ENCODE results near the gene FGB. TPM values are rescaled to one million over a fixed set of nuclear protein-coding genes. Genes with fewer than 3 reads are reported as not detected.

FGB gene
- total and polyA plus RNA-seq, 2 of the 13 experiments (the other 11 are each of a cell fraction or from before 2014, with no cell fraction given): 226 to 784 TPM

- TF ChIP-seq ZNF335 (CRISPR knock-in tag; IDR thresholded peaks at IDR 0.05): no peak
- TF ChIP-seq, protein P1, sequence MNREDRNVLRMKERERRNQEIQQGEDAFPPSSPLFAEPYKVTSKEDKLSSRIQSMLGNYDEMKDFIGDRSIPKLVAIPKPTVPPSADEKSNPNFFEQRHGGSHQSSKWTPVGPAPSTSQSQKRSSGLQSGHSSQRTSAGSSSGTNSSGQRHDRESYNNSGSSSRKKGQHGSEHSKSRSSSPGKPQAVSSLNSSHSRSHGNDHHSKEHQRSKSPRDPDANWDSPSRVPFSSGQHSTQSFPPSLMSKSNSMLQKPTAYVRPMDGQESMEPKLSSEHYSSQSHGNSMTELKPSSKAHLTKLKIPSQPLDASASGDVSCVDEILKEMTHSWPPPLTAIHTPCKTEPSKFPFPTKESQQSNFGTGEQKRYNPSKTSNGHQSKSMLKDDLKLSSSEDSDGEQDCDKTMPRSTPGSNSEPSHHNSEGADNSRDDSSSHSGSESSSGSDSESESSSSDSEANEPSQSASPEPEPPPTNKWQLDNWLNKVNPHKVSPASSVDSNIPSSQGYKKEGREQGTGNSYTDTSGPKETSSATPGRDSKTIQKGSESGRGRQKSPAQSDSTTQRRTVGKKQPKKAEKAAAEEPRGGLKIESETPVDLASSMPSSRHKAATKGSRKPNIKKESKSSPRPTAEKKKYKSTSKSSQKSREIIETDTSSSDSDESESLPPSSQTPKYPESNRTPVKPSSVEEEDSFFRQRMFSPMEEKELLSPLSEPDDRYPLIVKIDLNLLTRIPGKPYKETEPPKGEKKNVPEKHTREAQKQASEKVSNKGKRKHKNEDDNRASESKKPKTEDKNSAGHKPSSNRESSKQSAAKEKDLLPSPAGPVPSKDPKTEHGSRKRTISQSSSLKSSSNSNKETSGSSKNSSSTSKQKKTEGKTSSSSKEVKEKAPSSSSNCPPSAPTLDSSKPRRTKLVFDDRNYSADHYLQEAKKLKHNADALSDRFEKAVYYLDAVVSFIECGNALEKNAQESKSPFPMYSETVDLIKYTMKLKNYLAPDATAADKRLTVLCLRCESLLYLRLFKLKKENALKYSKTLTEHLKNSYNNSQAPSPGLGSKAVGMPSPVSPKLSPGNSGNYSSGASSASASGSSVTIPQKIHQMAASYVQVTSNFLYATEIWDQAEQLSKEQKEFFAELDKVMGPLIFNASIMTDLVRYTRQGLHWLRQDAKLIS (CRISPR knock-in tag; IDR thresholded peaks at IDR 0.05): no peak
- TF ChIP-seq NFATC3 (CRISPR knock-in tag; IDR thresholded peaks at IDR 0.05): no peak
- TF ChIP-seq ATM (IDR thresholded peaks at IDR 0.05; ENCODE audit: borderline replicate concordance): no peak
- TF ChIP-seq, protein P2, sequence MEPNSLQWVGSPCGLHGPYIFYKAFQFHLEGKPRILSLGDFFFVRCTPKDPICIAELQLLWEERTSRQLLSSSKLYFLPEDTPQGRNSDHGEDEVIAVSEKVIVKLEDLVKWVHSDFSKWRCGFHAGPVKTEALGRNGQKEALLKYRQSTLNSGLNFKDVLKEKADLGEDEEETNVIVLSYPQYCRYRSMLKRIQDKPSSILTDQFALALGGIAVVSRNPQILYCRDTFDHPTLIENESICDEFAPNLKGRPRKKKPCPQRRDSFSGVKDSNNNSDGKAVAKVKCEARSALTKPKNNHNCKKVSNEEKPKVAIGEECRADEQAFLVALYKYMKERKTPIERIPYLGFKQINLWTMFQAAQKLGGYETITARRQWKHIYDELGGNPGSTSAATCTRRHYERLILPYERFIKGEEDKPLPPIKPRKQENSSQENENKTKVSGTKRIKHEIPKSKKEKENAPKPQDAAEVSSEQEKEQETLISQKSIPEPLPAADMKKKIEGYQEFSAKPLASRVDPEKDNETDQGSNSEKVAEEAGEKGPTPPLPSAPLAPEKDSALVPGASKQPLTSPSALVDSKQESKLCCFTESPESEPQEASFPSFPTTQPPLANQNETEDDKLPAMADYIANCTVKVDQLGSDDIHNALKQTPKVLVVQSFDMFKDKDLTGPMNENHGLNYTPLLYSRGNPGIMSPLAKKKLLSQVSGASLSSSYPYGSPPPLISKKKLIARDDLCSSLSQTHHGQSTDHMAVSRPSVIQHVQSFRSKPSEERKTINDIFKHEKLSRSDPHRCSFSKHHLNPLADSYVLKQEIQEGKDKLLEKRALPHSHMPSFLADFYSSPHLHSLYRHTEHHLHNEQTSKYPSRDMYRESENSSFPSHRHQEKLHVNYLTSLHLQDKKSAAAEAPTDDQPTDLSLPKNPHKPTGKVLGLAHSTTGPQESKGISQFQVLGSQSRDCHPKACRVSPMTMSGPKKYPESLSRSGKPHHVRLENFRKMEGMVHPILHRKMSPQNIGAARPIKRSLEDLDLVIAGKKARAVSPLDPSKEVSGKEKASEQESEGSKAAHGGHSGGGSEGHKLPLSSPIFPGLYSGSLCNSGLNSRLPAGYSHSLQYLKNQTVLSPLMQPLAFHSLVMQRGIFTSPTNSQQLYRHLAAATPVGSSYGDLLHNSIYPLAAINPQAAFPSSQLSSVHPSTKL (CRISPR knock-in tag; IDR thresholded peaks at IDR 0.05): peak; percentile 90
- TF ChIP-seq TSC22D2 (CRISPR knock-in tag; IDR thresholded peaks at IDR 0.05; ENCODE audit: borderline replicate concordance): no peak
- TF ChIP-seq ZNF468 (CRISPR knock-in tag; IDR thresholded peaks at IDR 0.05): no peak
- TF ChIP-seq, protein P3, sequence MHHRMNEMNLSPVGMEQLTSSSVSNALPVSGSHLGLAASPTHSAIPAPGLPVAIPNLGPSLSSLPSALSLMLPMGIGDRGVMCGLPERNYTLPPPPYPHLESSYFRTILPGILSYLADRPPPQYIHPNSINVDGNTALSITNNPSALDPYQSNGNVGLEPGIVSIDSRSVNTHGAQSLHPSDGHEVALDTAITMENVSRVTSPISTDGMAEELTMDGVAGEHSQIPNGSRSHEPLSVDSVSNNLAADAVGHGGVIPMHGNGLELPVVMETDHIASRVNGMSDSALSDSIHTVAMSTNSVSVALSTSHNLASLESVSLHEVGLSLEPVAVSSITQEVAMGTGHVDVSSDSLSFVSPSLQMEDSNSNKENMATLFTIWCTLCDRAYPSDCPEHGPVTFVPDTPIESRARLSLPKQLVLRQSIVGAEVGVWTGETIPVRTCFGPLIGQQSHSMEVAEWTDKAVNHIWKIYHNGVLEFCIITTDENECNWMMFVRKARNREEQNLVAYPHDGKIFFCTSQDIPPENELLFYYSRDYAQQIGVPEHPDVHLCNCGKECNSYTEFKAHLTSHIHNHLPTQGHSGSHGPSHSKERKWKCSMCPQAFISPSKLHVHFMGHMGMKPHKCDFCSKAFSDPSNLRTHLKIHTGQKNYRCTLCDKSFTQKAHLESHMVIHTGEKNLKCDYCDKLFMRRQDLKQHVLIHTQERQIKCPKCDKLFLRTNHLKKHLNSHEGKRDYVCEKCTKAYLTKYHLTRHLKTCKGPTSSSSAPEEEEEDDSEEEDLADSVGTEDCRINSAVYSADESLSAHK (CRISPR knock-in tag; IDR thresholded peaks at IDR 0.05; ENCODE audit: borderline replicate concordance): no peak
- TF ChIP-seq, protein P4, sequence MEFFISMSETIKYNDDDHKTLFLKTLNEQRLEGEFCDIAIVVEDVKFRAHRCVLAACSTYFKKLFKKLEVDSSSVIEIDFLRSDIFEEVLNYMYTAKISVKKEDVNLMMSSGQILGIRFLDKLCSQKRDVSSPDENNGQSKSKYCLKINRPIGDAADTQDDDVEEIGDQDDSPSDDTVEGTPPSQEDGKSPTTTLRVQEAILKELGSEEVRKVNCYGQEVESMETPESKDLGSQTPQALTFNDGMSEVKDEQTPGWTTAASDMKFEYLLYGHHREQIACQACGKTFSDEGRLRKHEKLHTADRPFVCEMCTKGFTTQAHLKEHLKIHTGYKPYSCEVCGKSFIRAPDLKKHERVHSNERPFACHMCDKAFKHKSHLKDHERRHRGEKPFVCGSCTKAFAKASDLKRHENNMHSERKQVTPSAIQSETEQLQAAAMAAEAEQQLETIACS (CRISPR knock-in tag; IDR thresholded peaks at IDR 0.05): no peak
- no peak for TF ChIP-seq ISL2 (CRISPR knock-in tag; IDR thresholded peaks at IDR 0.05)
- peak in 1 of 2 experiments; percentile 68; a peak in 1 of 4 replicates for TF ChIP-seq KLF16 (CRISPR knock-in tag; IDR thresholded peaks at IDR 0.05)
- TF ChIP-seq MAFG (CRISPR knock-in tag; IDR thresholded peaks at IDR 0.05): no peak
- TF ChIP-seq ZNF484 (CRISPR knock-in tag; IDR thresholded peaks at IDR 0.05; ENCODE audit: borderline replicate concordance, low read depth): no peak
- no peak for TF ChIP-seq ZBTB2 (CRISPR knock-in tag; IDR thresholded peaks at IDR 0.05; ENCODE audit: low read depth)
- TF ChIP-seq, protein P5, sequence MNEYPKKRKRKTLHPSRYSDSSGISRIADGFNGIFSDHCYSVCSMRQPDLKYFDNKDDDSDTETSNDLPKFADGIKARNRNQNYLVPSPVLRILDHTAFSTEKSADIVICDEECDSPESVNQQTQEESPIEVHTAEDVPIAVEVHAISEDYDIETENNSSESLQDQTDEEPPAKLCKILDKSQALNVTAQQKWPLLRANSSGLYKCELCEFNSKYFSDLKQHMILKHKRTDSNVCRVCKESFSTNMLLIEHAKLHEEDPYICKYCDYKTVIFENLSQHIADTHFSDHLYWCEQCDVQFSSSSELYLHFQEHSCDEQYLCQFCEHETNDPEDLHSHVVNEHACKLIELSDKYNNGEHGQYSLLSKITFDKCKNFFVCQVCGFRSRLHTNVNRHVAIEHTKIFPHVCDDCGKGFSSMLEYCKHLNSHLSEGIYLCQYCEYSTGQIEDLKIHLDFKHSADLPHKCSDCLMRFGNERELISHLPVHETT (CRISPR knock-in tag; conservative IDR thresholded peaks at IDR 0.05): no peak
Observed at GRCh38 chr4:154560824-154561231, 2.0 kb upstream of the FGB start (continued).
